ENCODE data around the gene SLC25A42. TPM values are rescaled to one million over a fixed set of nuclear protein-coding genes. Genes with fewer than 3 reads are reported as not detected.

Gene SLC25A42
- total RNA-seq, 2 donors from 2014 or later: 10.3 to 14.4 TPM

DNA sequence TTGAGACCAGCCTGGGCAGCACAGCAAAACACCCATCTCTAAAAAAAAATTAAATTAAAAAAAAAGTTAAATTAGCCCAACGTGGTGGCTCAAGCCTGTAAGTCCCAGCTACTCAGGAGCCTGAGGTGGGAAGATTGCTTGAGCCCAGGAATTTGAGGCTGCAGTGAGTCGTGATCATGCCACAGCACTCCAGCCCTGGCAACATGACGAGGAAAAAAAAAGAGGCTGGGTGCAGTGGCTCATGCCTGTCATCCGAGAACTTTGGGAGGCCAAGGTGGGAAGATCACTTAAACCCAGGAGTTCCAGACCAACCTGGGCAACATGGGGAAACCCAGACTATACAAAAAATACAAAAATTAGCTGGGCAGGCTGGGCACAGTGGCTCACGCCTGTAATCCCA is 76.7 kb downstream of the SLC25A42 start:
- H3K4me3 ChIP-seq: no peak overlapping the region
- TF ChIP-seq, protein P1, sequence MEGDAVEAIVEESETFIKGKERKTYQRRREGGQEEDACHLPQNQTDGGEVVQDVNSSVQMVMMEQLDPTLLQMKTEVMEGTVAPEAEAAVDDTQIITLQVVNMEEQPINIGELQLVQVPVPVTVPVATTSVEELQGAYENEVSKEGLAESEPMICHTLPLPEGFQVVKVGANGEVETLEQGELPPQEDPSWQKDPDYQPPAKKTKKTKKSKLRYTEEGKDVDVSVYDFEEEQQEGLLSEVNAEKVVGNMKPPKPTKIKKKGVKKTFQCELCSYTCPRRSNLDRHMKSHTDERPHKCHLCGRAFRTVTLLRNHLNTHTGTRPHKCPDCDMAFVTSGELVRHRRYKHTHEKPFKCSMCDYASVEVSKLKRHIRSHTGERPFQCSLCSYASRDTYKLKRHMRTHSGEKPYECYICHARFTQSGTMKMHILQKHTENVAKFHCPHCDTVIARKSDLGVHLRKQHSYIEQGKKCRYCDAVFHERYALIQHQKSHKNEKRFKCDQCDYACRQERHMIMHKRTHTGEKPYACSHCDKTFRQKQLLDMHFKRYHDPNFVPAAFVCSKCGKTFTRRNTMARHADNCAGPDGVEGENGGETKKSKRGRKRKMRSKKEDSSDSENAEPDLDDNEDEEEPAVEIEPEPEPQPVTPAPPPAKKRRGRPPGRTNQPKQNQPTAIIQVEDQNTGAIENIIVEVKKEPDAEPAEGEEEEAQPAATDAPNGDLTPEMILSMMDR (IDR thresholded peaks at IDR 0.05): no peak
- DNase-seq (ENCODE audit: low spot score): no peak
- peaks cover 0 to 13% of the 10 kb centered on the region in 2 donors for H3K4me1 ChIP-seq
- no peaks in the 10 kb centered on the region for H3K27me3 ChIP-seq
- H3K9me3 ChIP-seq: no peaks in the 10 kb centered on the region
- no peak overlapping the region for H3K27ac ChIP-seq
- no peaks in the 10 kb centered on the region for H3K36me3 ChIP-seq

DNA sequence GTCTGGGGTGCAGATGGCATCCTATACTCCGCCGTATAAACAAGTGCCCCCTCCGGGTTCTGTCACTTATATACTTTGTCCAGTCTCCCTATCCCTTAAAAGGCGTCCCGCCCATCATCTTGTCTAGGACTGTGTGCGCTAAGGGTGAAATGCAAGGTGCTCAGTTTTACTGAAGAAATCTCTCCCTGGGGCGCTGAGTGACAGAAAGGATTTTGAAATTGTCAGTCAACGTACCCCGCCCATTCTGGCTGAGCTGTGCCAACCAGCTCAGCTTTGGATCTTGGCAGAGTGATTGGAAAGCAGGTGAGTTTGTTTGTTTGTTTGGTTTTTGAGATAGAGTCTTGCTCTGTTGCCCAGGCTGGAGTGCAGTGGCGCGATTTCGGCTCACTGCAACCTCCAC is 78.6 kb downstream of the SLC25A42 start:
- no peaks in the 10 kb centered on the region for H3K9me3 ChIP-seq
- H3K27ac ChIP-seq: no peak overlapping the region
- TF ChIP-seq, protein P1 (IDR thresholded peaks at IDR 0.05): no peak
- DNase-seq (ENCODE audit: low spot score): no peak
- H3K4me3 ChIP-seq: no peak overlapping the region
- H3K4me1 ChIP-seq: peaks cover 0 to 12% of the 10 kb centered on the region in 2 donors
- H3K36me3 ChIP-seq: no peaks in the 10 kb centered on the region
- no peaks in the 10 kb centered on the region for H3K27me3 ChIP-seq

DNA sequence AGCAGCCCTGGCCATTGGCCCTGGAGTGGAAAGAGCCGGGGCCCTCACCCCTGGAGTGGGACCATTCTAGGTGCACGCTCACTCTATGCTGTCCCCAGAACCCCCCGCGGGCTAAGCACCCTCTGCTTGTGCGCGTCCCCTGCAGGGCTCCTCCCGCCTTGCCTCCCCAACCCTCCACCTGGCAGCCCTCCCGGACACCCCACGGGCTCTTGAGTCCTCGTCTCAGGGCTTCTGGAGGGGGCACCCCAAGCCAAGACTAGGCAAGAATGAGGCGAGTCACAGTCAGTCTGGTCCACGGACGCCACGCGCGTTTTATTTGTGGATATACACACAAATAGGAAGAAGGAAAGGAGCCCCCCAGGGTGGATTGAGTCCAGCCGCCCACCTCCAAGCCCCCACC is 81.5 kb downstream of the SLC25A42 start:
- TF ChIP-seq, protein P1 (IDR thresholded peaks at IDR 0.05): no peak
- H3K36me3 ChIP-seq: no peaks in the 10 kb centered on the region
- H3K4me1 ChIP-seq: peaks cover 0 to 6% of the 10 kb centered on the region in 2 donors
- no peak overlapping the region for H3K27ac ChIP-seq
- DNase-seq (ENCODE audit: low spot score): no peak
- H3K27me3 ChIP-seq: no peaks in the 10 kb centered on the region
- no peak overlapping the region for H3K4me3 ChIP-seq
- no peaks in the 10 kb centered on the region for H3K9me3 ChIP-seq

DNA sequence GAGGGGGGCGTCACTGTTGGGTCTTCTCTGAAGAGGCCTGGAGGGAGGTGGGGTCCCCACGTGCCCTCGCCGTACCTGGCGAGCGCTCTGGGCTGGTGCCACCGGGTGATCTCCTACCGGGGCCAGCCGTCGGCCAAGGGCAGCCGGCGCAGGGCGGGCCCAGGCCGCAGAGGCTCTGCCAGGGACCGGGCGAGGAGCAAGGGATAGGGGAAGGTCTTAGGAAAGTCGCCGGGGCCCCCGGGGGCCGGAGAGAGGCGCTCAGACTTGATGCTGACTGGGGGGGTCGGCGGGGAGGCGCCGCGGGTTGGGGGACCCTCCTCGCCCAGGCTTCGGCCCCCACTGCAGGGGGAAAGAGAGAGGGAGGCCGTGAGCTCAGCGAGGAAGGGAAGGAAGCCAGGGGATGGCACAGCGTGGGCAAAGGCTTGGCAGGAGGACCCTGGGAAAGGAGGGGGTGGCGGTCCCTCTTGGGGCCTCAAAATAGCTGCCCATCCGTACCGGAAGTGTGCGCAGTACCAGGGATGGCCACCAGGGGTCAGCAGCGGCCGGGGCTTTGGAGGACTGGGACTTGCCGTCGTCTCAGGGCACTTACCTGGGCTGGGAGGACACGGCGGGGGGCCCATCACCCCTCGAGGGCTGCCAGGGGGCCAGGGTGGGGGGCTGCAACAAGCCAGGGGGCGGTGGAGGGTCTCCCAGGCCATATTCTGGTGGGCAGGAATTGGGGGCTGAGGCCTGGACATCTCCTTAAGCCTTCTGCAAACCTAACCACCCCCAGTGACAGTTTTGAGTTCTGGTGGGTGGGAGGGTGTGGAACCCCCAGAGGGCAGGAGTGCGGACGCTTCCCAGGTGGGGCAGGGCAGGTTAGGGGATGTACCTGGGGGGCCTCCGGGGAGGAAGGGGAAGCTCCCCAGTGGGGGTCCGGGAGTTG is 82.2 kb downstream of the SLC25A42 start:
- Histone ChIP-seq H3K27ac (no peak overlapping the region), H3K27me3 (no peaks in the 10 kb centered on the region), H3K4me1 (peaks cover 0 to 6% of the 10 kb centered on the region in 2 donors), H3K36me3 (no peaks in the 10 kb centered on the region), H3K4me3 (peak overlapping the region in 1 of 2 donors; percentile 33), H3K9me3 (no peaks in the 10 kb centered on the region)
- peak; percentile 82 for DNase-seq (ENCODE audit: low spot score)
- TF ChIP-seq, protein P1 (IDR thresholded peaks at IDR 0.05): peak; percentile 96 to 99

DNA sequence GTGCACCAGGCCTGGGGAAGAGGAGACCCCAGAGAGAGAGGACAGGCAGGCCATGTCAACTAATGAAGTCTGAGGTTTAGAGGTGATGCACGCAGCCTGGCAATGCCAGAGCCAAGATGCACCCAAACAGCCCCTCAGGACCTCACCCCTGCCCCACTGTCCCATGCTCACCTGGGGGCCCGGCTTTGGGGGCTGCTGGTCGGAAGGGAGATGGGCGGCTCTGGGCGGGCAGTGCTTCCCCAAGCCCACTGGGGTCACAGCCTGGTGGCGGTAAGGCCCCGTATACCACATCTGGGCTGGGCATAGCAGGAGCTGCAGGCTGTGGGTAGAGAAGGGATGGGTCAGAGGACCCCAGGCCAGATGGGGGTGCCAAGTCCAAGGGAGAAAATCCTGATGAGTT is 83.1 kb downstream of the SLC25A42 start:
- H3K4me1 ChIP-seq: peaks cover 0 to 6% of the 10 kb centered on the region in 2 donors
- no peaks in the 10 kb centered on the region for H3K27me3 ChIP-seq
- no peak for DNase-seq (ENCODE audit: low spot score)
- H3K9me3 ChIP-seq: no peaks in the 10 kb centered on the region
- H3K4me3 ChIP-seq: no peak overlapping the region
- no peak overlapping the region for H3K27ac ChIP-seq
- H3K36me3 ChIP-seq: no peaks in the 10 kb centered on the region
- TF ChIP-seq, protein P1 (IDR thresholded peaks at IDR 0.05): no peak

Measured in right atrium auricular region (tissue), 2 donors.